Measurements from ENCODE around the gene GUCD1.

The GUCD1 gene

DNA sequence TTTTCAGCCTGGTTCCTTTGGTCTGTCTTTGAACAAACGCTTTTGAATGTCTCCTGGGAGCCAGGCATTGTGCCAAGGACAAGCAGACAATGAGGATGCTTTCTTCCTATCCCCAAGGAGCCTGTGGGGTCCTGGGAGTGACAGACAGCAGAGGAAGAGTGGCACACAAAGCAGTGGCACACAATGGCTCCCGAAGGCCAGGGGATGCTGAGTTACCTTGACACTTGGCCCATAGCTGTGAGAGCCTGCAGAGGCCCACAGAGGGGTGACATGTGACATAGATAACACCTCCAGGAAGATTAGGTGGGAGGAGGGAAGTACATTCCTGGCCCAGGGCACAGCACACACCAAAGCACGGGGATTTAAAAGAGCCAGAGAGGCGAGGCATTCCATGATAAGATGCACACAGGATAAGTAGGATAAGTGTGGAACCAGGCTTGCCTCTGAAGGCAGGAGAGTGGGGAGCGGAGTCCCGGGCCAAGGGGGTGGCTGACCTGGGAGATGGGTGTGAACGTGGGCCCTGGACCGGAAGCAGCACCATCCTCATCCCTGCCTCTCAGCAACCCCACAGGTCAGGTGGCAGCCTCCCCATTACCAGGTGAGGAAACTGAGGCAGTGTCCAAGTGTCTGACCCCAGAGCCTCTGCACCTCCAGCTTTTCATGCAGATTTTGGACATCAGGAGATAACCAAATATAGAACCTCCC is 53.5 kb downstream of the GUCD1 start:
- DNase-seq (ENCODE audit: low read depth in 2 of 2): no peak
- TF ChIP-seq, protein P1, sequence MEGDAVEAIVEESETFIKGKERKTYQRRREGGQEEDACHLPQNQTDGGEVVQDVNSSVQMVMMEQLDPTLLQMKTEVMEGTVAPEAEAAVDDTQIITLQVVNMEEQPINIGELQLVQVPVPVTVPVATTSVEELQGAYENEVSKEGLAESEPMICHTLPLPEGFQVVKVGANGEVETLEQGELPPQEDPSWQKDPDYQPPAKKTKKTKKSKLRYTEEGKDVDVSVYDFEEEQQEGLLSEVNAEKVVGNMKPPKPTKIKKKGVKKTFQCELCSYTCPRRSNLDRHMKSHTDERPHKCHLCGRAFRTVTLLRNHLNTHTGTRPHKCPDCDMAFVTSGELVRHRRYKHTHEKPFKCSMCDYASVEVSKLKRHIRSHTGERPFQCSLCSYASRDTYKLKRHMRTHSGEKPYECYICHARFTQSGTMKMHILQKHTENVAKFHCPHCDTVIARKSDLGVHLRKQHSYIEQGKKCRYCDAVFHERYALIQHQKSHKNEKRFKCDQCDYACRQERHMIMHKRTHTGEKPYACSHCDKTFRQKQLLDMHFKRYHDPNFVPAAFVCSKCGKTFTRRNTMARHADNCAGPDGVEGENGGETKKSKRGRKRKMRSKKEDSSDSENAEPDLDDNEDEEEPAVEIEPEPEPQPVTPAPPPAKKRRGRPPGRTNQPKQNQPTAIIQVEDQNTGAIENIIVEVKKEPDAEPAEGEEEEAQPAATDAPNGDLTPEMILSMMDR (IDR thresholded peaks at IDR 0.05; ENCODE audit: low read depth, low read length): no peak
- H3K4me3 ChIP-seq (replicated peaks in 1 of 2; ENCODE audit: low read depth in 2 of 2, low read length in 2 of 2): no peak overlapping the region

DNA sequence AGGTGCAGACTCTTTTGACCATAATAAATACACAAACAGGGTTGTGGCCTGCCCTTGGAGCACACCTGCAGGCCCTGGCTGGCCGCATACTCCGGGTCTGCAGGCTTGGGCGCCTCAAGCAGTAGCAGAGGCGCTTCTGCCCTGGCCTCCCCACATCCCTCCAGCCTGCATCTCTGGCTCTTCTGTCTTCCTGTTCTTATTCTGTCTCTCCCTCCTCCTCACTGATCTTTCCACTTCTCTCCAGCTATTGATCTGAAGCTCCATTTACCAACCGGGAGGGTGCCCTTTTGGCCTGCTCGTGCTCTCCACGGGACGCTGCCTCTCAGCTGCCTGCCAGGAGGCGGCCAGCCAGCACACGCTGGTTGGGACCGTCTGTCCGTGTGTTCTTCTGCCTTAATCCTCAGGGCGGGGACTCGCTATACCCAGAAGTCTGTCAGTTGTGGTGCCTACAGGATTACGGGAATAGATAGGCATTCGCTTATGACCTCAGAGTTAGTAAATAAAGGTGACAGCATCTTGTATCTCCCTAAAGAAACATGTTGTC is 54.6 kb downstream of the GUCD1 start:
- TF ChIP-seq, protein P1 (IDR thresholded peaks at IDR 0.05; ENCODE audit: low read depth, low read length): no peak
- H3K4me3 ChIP-seq (replicated peaks in 1 of 2; ENCODE audit: low read depth in 2 of 2, low read length in 2 of 2): no peak overlapping the region
- DNase-seq (ENCODE audit: low read depth in 2 of 2): no peak

DNA sequence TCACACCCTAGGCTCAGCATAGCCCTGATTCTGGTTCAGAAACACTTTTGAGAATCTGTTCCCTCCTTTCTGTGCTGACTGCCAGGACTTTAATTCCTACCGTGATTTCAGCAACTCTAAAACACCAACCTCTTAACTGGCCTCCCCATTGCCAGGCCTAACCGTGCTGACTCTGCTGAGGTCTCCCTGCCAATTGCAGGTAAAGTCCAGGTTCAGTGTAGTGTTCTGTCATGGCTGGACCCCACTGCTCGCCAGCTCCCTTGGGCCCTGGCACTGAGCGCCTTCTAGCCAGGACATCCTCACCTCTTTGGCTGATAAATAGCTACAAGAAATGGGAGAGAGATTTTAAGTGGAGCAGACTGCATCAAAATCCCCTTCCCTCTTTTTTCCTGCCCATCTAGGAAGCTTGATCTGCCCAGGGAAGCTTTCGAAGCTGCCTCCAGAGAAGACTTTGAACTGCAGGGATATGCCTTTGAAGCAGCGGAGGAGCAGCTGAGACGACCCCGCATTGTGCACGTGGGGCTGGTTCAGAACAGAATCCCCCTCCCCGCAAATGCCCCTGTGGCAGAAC is 55.1 kb downstream of the GUCD1 start:
- no peak for DNase-seq (ENCODE audit: low read depth in 2 of 2)
- H3K4me3 ChIP-seq (replicated peaks in 1 of 2; ENCODE audit: low read depth in 2 of 2, low read length in 2 of 2): no peak overlapping the region
- TF ChIP-seq, protein P1 (IDR thresholded peaks at IDR 0.05; ENCODE audit: low read depth, low read length): no peak

DNA sequence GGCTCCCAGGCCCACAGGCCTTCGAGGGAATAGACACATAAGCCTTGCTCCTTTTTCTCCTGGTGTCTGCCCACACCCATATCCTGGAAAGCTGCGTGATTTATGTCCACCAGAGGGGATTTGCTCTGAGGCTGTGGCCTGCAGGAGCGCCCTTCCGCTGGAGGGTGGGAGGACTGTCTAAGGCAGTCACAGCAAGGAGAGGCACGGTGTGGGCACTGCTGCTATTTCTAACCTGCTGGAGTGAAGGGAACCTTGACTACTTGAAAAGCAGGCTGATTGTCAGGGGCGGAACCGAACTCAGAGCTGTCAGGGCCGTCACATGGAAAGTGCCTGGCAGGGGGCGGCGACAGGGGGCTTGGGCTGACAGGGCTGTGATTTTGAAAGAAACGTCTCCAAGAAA is 56.1 kb downstream of the GUCD1 start:
- DNase-seq (ENCODE audit: low read depth in 2 of 2): no peak
- no peak overlapping the region for H3K4me3 ChIP-seq (replicated peaks in 1 of 2; ENCODE audit: low read depth in 2 of 2, low read length in 2 of 2)
- TF ChIP-seq, protein P1 (IDR thresholded peaks at IDR 0.05; ENCODE audit: low read depth, low read length): no peak

DNA sequence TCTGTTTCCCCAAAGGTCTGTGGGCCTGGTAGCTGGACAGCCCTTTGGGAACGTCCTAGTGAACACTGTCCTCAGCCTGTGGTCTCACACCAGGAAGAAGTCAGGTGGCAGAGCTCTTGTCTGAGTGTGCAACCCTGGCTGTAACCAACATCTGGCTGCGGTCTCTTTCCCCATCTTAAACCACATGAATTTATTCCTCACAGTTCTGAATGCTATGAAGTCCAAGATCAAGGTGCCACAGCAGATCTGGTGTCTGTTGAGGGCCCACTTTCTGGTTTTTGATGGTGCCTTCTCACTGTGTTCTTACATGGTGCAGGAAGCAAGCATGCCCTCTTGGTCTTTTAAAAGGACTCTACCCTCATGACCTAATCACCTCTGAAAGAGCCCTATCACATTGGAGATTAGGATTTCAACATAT is 57.1 kb downstream of the GUCD1 start:
- TF ChIP-seq, protein P1 (IDR thresholded peaks at IDR 0.05; ENCODE audit: low read depth, low read length): no peak
- no peak for DNase-seq (ENCODE audit: low read depth in 2 of 2)
- no peak overlapping the region for H3K4me3 ChIP-seq (replicated peaks in 1 of 2; ENCODE audit: low read depth in 2 of 2, low read length in 2 of 2)

DNA sequence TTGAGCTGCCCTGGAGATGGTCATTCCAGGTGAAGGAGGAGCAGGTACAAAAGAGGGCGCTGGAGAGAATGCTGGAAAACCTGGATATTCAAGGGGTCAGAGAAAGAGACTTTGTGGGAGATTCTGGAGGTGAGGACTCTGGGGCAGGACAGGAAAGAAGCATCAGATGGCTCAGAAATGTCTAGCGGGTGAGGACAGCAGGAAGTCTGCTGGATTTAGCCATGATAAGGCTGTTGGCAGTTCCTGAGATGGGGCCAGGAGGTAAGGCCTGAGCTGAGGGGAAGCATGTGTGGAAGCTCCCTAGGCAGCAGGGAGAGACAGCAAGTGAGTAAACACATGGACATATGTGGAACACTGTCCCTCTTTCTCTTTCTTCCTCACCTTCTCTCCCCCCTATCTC is 58.3 kb downstream of the GUCD1 start:
- no peak overlapping the region for H3K4me3 ChIP-seq (replicated peaks in 1 of 2; ENCODE audit: low read depth in 2 of 2, low read length in 2 of 2)
- TF ChIP-seq, protein P1 (IDR thresholded peaks at IDR 0.05; ENCODE audit: low read depth, low read length): no peak
- no peak for DNase-seq (ENCODE audit: low read depth in 2 of 2)
